ENCODE results near the gene ARHGEF28. TPM values are rescaled to one million over a fixed set of nuclear protein-coding genes. Genes with fewer than 3 reads are reported as not detected.

Gene ARHGEF28
- total RNA-seq, 2 experiments from 2014 or later: not detected

GRCh38 chr5:73938280-73938937, 312.4 kb downstream of the ARHGEF28 start:
- CTCF ChIA-PET (ENCODE audit: unreplicated experiment): no interaction called here
- no peaks in the 10 kb centered on the region for H3K36me3 ChIP-seq (ENCODE audit: insufficient read depth, low read length)
- POLR2A ChIA-PET: interaction anchor here (0.7 to 1.8 kb wide), 3 partner anchors 9 to 1090 kb away, joined by 3 to 7 read pairs (median 3); no protein-coding TSS in a partner anchor
- no peak overlapping the region for H3K4me2 ChIP-seq (ENCODE audit: low read length)
- H3K4me3 ChIP-seq (ENCODE audit: low read depth, low read length, poor library complexity, severe bottlenecking): no peak overlapping the region
- peak overlapping the region; percentile 64; the same call in 1 of the 2 replicates for H2AFZ ChIP-seq (ENCODE audit: low read length)
- TF ChIP-seq EZH2phosphoT487 (IDR thresholded peaks at IDR 0.05; ENCODE audit: borderline replicate concordance, low read depth, low read length): no peak
- TF ChIP-seq, protein P1, sequence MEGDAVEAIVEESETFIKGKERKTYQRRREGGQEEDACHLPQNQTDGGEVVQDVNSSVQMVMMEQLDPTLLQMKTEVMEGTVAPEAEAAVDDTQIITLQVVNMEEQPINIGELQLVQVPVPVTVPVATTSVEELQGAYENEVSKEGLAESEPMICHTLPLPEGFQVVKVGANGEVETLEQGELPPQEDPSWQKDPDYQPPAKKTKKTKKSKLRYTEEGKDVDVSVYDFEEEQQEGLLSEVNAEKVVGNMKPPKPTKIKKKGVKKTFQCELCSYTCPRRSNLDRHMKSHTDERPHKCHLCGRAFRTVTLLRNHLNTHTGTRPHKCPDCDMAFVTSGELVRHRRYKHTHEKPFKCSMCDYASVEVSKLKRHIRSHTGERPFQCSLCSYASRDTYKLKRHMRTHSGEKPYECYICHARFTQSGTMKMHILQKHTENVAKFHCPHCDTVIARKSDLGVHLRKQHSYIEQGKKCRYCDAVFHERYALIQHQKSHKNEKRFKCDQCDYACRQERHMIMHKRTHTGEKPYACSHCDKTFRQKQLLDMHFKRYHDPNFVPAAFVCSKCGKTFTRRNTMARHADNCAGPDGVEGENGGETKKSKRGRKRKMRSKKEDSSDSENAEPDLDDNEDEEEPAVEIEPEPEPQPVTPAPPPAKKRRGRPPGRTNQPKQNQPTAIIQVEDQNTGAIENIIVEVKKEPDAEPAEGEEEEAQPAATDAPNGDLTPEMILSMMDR (conservative IDR thresholded peaks at IDR 0.05; ENCODE audit: low read length): no peak
- no peak for DNase-seq (ENCODE audit: low spot score)
- H3K79me2 ChIP-seq (ENCODE audit: insufficient read depth, low read depth, low read length): no peaks in the 10 kb centered on the region
- H3K27ac ChIP-seq (ENCODE audit: low read depth, low read length, poor library complexity, severe bottlenecking): no peak overlapping the region
- intact Hi-C loops (cut with micrococcal nuclease; ENCODE audit: unreplicated experiment): no loop called here
- no peaks in the 10 kb centered on the region for H4K20me1 ChIP-seq (ENCODE audit: insufficient read depth, low read length)
- no TSS peak for BruUV-seq (replicated peaks)
- no peaks in the 10 kb centered on the region for H3K9me2 ChIP-seq (ENCODE audit: insufficient read depth, low read length)
- H3K4me1 ChIP-seq (ENCODE audit: insufficient read depth, low read length, poor library complexity, severe bottlenecking): peaks cover 12% of the 10 kb centered on the region
- no peaks in the 10 kb centered on the region for H3K9me3 ChIP-seq (ENCODE audit: low read length)

DNA sequence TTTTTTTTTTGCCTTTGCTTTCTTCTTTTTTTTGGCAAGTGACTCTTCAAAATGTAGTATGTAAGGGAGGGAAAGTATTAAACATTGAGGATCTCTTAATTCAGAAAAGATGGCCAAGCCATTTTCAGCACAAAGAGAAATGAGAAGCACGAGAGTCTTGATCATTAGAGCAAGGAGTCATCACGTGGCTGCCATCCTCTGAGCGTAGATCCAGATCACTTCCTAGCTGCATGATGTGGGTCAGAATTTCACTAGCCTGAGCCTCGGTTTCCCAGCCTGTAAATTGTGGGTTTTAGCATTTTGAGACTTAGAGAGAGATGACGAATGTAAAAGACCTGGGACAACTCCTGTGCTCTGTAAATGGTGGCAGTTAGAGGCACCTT, 312.9 kb downstream of the ARHGEF28 start:
- H3K4me1 ChIP-seq (ENCODE audit: insufficient read depth, low read length, poor library complexity, severe bottlenecking): peaks cover 12% of the 10 kb centered on the region
- no peak overlapping the region for H3K27ac ChIP-seq (ENCODE audit: low read depth, low read length, poor library complexity, severe bottlenecking)
- intact Hi-C loops (cut with micrococcal nuclease; ENCODE audit: unreplicated experiment): no loop called here
- no peak overlapping the region for H3K4me2 ChIP-seq (ENCODE audit: low read length)
- no peak for DNase-seq (ENCODE audit: low spot score)
- no peak for TF ChIP-seq EZH2phosphoT487 (IDR thresholded peaks at IDR 0.05; ENCODE audit: borderline replicate concordance, low read depth, low read length)
- TF ChIP-seq, protein P1 (conservative IDR thresholded peaks at IDR 0.05; ENCODE audit: low read length): no peak
- peak overlapping the region; percentile 64; the same call in 1 of the 2 replicates for H2AFZ ChIP-seq (ENCODE audit: low read length)
- POLR2A ChIA-PET: interaction anchor here (0.7 to 1.8 kb wide), 3 partner anchors 9 to 1089 kb away, joined by 3 to 7 read pairs (median 3); no protein-coding TSS in a partner anchor
- H3K9me3 ChIP-seq (ENCODE audit: low read length): peaks cover 1% of the 10 kb centered on the region; the same call in 1 of the 2 replicates
- no TSS peak for BruUV-seq (replicated peaks)
- H3K36me3 ChIP-seq (ENCODE audit: insufficient read depth, low read length): no peaks in the 10 kb centered on the region
- CTCF ChIA-PET (ENCODE audit: unreplicated experiment): no interaction called here
- H4K20me1 ChIP-seq (ENCODE audit: insufficient read depth, low read length): no peaks in the 10 kb centered on the region
- H3K9me2 ChIP-seq (ENCODE audit: insufficient read depth, low read length): no peaks in the 10 kb centered on the region
- no peaks in the 10 kb centered on the region for H3K79me2 ChIP-seq (ENCODE audit: insufficient read depth, low read depth, low read length)
- H3K4me3 ChIP-seq (ENCODE audit: low read depth, low read length, poor library complexity, severe bottlenecking): no peak overlapping the region

DNA sequence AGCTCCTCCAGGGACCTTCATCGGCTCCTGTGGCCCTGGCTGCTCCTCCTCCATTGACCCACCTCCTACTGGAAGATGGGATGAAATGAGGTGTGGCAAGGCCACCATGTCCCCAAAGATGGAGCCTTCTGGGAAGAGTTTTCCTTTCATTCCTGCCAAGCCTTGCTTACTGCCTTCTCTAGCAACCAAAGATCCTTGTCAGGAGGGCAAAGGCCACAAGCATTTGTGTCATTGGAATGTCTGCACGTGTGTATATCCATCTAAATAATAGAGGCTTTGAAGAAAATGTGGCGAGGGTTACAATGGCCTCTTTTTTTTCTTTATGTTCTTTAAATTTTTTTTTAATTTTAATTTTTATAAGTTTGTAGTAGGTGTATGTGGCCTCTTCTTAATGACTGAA, 313.6 kb downstream of the ARHGEF28 start:
- Histone ChIP-seq H3K9me2 (ENCODE audit: insufficient read depth, low read length) (no peaks in the 10 kb centered on the region), H3K36me3 (ENCODE audit: insufficient read depth, low read length) (no peaks in the 10 kb centered on the region), H3K79me2 (ENCODE audit: insufficient read depth, low read depth, low read length) (no peaks in the 10 kb centered on the region), H3K9me3 (ENCODE audit: low read length) (peaks cover 7% of the 10 kb centered on the region), H2AFZ (ENCODE audit: low read length) (peak overlapping the region; percentile 64; the same call in 1 of the 2 replicates), H3K27ac (ENCODE audit: low read depth, low read length, poor library complexity, severe bottlenecking) (no peak overlapping the region), H4K20me1 (ENCODE audit: insufficient read depth, low read length) (no peaks in the 10 kb centered on the region), H3K4me3 (ENCODE audit: low read depth, low read length, poor library complexity, severe bottlenecking) (no peak overlapping the region), H3K4me2 (ENCODE audit: low read length) (no peak overlapping the region), H3K4me1 (ENCODE audit: insufficient read depth, low read length, poor library complexity, severe bottlenecking) (peaks cover 12% of the 10 kb centered on the region)
- TF ChIP-seq, protein P1 (conservative IDR thresholded peaks at IDR 0.05; ENCODE audit: low read length): no peak
- TF ChIP-seq EZH2phosphoT487 (IDR thresholded peaks at IDR 0.05; ENCODE audit: borderline replicate concordance, low read depth, low read length): no peak
- ChIA-PET POLR2A (interaction anchor here (1.8 kb wide), 1 partner anchor 8 kb away, joined by 7 read pairs; no protein-coding TSS in a partner anchor), CTCF (ENCODE audit: unreplicated experiment) (no interaction called here)
- intact Hi-C loops (cut with micrococcal nuclease; ENCODE audit: unreplicated experiment): no loop called here
- BruUV-seq (replicated peaks): no TSS peak
- DNase-seq (ENCODE audit: low spot score): no peak

Measured in OCI-LY7 (cell line).